Tibial nerve (tissue), 4 donors: ENCODE measurements around the gene WTAP.

Experiments used
- CTCF ChIP-seq, 5 experiments: fragments of 200-600 bp in 3 of 5; fragments of 450-650 bp in 2 of 5; sonication (generic) in 3 of 5; IDR thresholded peaks; one replicate each; pipeline ENCODE4 v1.5.1; 2016 to 2019; ENCODE audit warnings: antibody characterized with exemption in 5 of 5, mild to moderate bottlenecking in 3 of 5, moderate library complexity in 2 of 5
- EP300 ChIP-seq, 2 donors: sonication (generic); formaldehyde crosslinking; IDR thresholded peaks; one replicate each; pipeline ENCODE4 v1.6.1; 2017; ENCODE audit warnings: antibody characterized with exemption in 2 of 2, mild to moderate bottlenecking in 1 of 2
- POLR2A ChIP-seq, 2 donors: fragments of 450-650 bp; IDR thresholded peaks; one replicate each; pipeline ENCODE4 v1.6.1; 2017; ENCODE audit warnings: antibody characterized with exemption in 2 of 2, mild to moderate bottlenecking in 2 of 2, moderate library complexity in 2 of 2

- TF ChIP-seq POLR2A (IDR thresholded peaks at IDR 0.05) (peak; percentile 60 to 62), CTCF (IDR thresholded peaks at IDR 0.05) (peak in 2 of 5 experiments; percentile 7 to 19), EP300 (IDR thresholded peaks at IDR 0.05) (peak in 1 of 2 donors; percentile 91)
Observed at GRCh38 chr6:159790149-159790955, 63.0 kb downstream of the WTAP start, which contains the start of gene MRPL18.
